Hematopoietic multipotent progenitor cell treated with erythropoietin and hydrocortisone succinate and interleukin-3 and kit ligand, for 15 days (in vitro differentiated cells): ENCODE data around the gene PPM1F.
A peak's percentile ranks its signal among the peaks of the same experiment; 100 is the strongest.
"Not testable (repeated sequence)": the region's sequence is repeated elsewhere in the genome, so short reads cannot be mapped to it uniquely, and the experiment has no call there.

Experiments
- DNase-seq: peaks from one replicate; pipeline ENCODE4 v3.0.0-alpha.2; 2015; ENCODE audit warnings: low spot score

Gene PPM1F

DNA sequence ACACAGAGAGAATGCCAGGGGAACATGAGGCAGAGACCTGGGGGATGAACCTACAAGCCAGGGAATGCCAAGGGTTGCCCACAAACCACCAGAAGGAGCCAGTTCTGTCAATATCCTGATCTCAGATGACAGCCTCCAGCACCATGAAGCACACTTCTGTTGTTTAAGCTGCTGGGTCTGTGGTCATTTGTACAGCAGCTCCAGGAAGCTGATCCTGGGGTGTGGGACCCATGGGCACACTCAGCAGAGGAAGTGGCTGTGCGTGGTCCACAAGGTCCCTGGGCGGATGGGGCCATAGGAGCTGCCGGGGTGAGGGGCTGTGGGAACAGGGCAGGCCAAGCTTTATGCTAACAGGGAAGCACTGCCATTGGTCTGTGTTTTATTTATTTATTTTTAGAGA lies 12.1 kb downstream of the PPM1F start:
- DNase-seq, result no peak

DNA sequence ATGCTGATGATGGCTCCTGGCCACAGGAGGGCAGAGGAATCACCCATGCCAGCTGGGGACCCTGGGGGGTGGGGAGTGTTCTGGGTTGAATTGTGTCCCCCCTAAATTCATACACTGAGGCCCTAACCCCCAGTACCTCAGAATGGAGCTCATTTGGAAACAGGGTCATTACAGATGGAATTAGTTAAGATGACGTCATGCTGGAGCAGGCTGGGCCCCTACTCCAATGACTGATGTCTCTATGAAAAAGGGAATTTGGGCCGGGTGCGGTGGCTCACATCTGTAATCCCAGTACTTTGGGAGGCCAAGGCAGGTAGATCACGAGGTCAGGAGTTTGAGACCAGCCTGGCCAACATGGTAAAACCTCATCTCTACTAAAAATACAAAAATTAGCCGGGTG lies 12.7 kb downstream of the PPM1F start:
- DNase-seq, result not testable (repeated sequence)

DNA sequence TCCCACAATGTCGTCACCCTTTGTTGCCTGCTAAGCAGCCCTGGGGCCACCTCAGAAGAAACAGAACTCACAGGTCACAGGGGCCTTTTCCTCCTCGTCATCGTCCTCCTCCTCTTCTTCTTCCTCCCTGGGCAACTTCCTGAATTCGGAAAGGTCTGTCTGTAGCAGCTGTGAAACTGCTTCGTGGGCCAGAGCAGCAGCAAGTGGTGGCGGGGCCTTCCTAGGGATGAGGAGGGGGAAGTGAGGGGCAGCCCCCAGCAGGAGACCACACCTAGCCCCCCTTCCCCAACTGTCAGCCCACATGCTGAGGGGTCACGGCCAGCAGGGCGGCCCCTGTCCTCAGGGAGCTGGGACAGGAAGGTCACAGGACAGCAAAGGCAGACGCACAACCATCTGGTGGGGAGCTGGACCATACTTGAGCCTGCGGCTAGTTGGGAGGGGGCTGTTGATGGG lies 13.2 kb downstream of the PPM1F start:
- DNase-seq, result no peak

DNA sequence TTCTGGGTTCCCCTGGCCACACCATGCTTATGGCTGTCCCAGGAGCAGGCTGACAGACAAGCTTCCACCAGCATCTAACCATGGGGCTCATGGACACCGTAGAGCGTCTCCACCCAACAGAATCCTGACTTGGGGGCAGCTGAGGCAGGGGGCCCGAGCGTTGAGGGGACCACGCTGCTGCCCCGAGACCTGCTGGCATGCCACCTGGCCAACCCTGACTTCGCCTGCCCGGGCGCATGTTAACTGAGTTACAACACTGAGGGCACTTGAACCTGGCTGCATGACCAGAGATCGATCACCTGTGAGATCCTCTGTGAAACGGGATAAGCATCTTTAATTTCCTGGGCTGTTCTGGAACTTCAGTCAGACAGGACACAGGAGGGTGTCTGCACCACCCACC lies 13.7 kb downstream of the PPM1F start:
- no peak for DNase-seq

DNA sequence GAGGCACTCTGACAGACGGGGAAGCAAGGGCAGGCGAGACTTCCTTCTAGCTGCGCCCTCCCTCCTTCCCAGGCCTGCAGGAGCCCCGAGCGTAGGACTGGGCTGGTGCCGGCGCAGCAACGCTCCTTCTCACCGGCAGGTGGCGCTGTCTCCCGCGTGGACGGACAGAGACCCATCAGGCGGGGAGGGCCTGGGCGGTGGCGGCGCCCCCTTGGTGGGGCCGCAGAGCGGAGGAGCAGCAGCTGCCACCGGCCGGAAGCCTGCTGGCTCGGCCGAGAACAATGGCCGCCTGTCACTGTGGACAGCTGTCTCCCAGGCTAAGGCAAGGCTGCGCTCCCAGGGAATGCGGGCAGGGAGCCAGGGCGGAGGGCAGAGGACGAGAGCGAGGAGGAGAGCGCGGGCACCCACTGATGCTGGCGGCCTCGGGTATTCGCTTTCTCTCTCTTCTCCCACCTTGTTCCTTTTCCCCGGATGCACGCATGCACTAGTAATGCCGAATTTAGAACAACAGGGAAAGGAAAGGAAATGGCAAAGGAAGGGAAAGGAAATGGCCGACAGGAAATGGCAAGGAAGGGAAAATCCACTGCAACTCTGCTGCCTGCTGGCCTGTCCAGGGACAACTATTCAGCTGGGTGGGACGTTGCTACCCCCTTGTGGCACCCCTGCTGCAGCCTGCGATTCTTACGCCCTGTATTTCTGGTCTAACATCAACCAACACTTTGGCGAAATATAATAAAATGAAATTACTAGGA lies 14.4 kb downstream of the PPM1F start:
- DNase-seq, result peak; percentile 83

DNA sequence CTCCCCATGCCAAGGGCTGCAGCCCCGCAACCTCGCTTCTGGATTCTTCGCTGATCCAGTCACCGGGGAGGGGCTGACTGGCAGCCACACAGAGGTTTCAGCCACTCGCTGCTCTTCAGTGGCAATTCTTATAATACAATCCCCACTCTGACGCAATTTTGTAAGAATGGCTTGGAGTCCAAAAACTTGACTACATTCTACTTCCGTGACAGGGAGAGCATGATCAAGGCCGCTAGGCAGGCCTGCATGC lies 14.9 kb downstream of the PPM1F start:
- no peak for DNase-seq

DNA sequence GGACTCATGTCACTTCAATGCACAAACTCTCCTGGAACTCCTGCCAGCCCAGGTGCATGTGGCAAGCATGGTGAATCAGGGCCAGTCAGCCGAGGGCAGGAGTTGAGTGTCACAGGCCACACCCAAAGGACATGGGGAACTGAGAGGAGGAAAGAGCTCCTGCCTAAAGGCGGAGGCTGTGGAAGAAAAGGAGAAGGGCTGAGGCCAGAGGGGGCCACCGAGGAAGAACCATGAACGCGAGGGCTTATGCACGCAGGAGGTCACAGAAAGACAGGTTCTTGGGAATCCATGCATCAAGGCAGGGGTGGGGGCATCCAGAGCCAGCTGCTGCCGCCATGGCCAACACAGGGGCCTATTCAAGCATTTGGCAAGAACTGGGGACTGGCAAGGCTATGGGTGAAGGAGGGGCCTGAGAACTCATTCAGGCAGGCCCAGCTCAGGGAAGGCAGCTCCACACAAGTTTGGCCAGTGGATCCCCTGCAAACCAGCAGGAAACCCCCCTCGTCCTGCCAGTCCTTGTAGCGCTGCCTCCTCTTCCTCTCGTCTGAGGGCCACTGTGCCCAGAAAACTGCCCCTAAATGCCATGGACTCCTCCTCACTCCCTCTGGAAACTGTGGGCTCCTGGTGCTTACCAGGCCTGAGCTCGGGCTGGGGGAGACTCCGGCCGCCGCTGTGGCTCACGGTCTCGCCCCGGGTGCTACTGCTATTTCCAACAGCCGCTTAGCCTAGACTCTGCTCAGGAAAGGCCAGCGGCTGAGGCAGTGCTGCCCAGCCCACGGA lies 15.4 kb downstream of the PPM1F start:
- DNase-seq, result no peak

DNA sequence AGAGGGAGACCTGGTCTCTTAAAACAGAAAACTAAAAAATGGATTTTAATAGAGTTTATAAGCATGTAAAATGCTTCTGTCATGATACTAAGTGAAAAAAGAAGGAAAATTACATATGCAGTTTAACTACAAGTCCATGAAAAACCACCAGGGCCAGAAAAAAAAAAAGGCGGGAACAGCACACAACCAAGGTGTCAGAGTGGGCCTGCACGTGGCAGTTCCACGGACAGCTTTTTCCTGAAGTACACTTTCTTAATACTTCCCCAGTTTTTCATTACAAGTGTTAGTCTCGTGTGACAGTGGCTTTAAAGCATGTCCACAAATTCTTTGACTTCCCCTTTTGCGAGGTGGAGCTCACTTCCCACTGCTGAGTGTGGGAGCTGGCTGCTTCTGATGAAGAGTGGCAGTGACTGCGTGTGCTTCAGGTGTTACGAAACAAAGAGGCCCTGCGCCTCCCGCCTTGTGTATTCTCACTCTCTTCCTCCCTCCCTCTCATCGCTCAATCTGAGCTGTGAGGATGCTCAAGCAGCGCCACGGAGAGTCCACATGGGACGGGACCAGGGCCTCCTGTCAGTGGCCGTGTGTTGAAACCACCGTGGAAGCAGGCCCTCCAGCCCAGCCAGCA lies 16.4 kb downstream of the PPM1F start:
- DNase-seq, result no peak

DNA sequence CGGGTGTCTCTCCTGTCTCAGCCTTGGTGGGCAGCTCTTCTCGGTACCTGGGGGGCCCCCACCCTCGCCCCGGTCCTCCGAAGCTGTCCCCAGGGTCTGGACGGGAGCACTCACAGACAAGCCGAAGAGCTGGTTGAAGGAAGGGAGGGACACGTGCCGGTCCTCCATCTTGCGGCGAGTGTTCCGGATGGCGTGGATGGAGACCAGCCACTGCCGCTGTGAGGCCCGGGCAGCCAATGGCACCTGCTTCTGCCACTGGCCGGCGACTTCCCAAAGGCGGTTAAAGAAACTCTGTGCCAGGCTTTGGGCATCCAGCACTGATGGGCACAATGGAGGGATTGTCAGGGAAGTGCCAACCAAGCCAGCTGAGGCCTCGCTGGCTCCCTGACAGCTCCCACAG lies 18.7 kb downstream of the PPM1F start:
- no peak for DNase-seq

DNA sequence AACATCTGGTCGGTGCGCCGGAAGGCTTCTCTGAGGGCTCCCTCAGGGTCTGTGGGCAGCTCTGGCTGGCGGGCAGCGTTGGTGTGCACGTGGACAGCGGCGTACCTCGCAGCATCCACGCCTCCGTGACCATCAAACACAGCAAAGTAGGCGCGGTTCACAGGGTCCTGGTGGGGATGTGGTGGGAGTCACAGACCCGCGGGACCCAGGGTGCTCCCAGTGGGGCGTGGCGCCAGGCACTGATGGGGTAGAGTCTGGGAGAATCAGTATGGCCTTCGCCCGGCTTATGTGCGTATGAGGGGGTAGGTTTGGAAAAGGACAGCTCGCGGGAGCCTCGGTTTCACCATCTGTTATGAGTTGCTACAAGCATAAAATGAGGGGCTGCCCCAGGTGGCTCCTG lies 19.2 kb downstream of the PPM1F start:
- DNase-seq, result no peak

DNA sequence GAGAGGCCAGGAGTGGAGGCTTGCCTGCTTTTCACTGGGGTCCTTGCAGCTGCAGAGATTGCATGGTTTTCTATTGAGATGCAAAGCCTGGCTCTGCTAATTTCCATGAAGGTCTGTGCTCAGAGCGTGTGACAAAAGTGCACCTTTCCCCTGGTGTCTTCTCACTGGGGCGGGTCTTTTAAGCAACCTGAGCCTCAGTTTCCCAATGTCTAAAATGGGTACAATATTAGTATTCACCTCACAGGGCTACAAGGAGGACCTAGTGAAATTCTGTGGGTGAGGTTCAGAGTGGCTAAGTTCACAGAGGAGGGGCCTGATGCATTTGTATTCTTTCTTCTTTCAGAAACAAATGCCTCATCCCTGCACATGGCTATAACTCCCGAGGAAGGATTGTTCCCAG lies 20.3 kb downstream of the PPM1F start:
- DNase-seq, result no peak

DNA sequence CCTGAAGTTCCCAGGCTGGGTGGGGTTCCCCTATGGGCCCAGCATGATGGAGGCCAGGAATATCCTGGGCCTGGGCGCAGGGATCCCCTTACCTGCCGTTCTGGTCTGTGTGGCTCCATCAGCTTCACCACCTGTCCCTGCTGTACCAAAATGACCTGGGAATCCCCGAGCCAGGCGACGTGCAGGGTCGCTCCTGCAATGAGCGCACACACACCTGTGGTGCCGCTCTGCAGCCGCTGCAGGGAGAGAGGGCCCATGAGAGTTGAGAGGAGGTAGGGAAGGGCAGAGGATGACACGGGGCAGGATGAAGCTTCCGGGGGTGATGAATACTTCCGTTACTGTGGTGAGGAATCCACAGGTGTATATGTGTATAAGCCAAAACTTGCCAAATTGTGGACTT lies 21.6 kb downstream of the PPM1F start:
- DNase-seq, result no peak

DNA sequence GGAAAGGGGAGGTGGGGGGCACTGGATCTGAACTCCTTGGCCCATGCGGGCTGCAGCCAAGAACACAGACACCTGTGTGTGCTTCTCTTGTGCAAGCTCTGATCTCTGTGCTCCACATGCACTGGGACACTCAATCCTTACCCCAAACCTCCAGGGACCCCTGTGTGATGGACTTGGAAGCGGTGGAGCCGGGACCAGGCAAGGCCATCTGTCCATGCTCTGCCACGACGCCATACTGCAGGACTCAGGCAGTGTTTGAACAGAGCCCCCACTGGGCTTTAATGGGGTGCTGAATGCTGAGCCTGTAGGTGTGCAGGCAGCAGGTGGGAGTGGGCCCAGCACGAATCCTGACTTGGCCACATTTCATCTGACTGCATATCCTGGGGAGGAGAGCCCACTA lies 23.4 kb downstream of the PPM1F start:
- DNase-seq, result no peak

DNA sequence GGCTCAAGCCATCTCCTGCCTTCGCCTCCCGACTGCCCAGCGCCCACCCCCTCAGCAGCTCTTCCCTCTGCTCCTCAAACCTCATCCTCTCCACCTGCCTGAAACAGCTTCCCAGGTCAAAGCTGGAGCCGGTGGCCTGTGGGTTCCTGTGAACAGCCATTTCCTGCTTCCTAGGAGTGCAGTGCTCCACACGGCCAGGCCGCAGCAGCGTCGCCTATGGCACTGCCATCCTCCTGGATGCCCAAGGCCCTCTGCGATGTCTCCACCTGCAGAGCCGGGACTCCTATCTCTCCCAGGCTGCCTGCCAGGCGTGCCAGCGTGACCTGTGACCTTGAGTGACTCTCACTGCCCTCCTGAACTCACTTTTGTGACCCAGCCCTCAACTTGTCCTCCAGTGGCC lies 24.6 kb downstream of the PPM1F start:
- DNase-seq, result no peak

DNA sequence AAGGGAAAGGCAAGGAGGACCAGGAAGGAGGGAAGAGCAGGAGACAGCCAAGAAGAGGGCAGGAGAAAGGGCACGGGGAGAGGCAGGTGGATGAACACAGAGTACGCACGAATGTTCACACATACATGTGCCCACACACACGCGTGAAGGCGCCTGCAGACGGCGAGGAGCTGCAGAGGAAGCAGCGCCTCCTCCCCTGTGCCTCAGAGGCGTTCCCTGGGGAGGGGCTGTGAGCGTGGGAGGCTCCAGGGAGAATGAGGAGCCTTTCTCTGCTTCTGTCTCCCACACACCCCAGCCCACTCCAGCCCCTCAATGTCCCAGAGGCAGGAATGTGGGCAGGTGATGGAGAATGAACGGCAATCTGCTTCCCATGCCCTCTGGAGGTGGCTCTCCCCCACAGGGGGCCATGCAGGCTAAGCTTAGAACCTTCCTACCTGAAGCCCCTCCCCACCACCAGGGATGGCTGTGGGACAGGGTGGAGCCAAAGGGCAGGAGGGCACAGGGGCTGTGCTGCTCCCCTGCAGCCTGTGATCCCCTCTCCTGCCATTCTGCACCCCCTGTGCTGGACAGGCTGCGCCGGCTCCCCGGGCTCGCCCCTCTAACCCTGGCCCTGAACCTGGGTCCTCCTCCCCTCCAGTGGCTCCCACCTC lies 25.3 kb downstream of the PPM1F start:
- DNase-seq, result no peak

DNA sequence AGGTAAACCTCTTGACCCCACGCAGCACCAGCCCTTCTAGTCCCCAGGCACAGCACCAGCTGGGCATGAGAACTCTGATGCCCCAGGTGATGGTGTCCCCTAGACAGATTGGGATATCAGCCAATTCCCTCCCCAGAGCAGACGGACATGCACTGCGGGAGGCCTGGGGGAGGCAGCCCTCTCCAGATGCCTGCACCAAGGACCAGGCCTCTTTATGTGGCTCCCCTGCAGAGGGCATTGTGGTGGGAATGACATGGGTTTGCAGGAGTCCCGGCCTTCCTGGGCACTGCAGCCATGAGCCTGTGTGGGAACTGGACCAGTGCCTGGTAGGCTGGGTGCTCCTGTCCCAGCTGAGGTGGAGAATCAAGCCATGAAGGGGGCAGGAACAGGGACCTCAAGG lies 25.9 kb downstream of the PPM1F start:
- DNase-seq, result no peak

DNA sequence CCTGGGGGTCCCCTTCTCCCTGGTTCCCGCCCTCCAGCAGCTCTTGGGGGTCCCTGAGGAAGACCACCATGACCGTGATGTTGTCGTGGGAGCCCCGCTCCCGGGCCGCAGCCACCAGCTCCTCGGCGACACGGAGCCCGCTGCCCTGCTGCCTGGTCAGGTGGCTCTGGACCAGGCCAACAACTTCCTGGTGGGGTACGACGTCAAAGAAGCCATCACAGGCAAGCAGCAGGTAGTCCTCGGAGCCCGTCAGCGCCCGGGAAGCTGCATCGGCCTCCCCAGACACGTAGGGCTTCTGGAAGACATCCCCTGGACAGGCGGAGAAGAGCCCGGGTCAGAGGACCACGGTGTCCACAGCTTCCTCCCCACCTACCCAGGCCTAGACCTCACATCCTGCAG lies 29.5 kb downstream of the PPM1F start:
- no peak for DNase-seq

DNA sequence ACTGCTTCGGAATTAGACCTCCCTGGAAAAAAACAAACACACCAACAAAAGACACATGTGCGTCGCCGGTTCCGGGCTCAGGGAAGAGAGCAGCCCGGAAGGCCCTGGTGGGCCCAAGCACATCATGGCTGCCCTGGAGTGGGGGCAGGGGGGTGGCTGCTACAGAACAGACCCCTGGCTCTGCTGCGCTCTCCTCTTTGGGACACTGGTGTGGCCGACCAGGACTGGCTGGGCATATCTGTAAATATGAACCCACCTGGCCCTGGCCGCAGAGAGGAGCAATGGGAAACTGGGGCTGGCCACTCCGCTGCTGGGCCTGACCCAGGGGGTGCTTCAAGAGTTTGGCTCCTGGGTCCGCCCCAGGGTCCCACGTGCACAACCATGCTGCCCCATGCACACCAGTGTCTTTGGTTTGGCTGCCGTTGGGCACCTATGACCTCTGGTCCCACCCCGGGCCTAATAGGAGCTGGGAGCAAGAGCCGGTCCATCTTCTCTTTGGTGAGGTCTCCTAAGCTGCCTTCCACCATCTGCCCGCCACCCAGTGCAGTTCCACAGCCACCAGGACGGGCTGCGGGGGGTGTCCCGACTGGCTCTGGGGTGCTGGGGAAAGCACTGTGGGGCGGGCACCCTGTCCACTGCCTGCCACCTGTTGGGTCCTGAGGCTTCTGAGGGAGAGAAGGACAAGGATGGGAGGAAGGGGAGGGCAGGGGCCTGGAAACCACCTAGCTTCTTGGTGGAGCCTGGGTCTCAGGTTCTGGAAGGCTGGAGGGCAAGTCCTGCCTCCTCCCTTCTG lies 30.1 kb downstream of the PPM1F start:
- DNase-seq, result no peak

DNA sequence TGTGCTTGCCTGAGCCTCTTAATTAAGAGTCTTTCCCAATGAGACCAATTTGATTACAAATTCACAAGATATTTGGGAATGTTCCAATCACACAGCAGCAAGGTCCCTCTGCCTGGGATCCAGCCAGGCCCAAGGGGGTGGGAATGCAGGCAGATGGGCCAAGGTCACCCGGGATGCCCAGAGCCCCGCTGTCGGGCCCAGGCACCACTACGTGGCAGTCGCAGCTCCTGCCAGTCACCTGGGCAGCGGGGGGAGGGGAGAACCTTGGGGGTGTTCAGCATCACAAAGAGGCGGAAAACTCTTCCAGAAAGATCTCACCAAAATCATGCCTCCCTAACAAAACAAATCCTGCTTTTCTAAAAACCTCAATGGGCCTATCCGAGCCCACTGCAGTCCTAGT lies 30.9 kb downstream of the PPM1F start:
- DNase-seq, result no peak

DNA sequence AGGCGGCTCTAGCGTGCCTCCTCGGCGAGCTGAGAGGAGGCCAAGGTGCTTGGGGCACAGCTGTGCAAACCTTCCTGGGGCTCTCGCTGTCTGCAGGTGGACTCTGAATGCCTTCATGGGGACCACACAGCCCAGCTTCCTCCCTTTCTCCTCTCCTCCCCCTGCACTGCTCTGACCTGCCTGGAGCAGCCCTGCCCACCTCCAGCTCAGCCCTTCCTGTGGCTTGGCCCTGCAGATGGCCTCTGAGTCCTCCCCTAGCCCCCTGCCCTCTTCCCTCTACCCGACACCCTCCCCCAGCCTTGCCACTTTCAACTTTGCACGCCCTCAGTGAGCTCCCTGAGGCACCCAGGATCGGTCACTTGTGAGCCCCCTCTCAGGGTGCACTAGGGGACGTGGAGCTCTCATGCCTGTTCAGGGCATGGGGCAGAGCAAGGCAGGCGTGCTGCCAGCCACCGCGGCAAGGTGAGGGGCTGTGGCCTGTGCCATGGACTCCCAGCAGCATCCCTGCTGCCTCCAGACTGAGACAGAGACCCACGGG lies 31.4 kb downstream of the PPM1F start:
- no peak for DNase-seq

DNA sequence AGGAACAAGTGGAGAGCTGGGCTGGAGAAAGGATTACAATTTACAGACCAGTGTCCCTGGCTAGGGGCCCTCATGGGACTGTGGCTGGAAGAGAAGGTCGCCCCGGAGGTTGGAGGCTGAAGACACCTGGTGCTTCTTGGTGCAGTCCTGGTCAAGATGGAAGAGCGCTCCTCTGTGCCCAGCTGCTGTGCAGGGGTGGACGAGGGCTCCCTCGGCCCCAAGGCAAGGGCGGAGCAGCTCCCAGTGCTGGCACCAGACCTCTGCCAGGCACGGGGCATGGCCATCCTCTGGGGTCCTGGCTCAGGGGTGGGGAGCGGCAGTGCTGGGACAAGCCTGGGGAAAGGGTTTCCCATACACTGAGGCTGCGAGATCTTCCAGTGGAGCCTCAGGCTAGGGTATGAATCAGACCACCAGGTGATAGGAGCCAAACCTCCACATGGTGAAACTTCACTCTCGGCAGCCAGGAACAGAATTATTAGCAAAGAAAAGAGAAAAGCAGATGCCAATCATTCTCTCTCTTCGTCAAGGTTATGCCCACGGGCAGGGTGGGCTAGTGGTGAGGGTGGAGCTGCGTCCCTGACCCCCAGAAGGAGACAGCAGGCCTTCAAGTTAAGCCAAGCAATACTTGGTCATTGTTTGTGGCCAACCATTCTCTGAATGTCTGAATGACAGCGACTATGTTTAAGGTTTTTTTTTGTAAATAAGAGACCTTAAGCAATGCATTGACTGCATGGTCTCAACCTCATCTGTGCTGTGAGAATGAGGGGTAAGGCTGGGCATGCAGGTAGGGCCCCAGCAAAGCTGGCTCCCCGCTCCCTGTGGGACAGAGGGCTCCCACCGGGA lies 32.1 kb downstream of the PPM1F start:
- DNase-seq, result no peak
